Neural cell (in vitro differentiated cells): Measurements from ENCODE around the gene SNRNP200.

Experiments
- CTCF ChIP-seq: fragments of 450-650 bp; IDR thresholded peaks from 2 replicates; pipeline ENCODE4 v1.5.1; 2014; ENCODE audit warnings: antibody characterized with exemption, mild to moderate bottlenecking, moderate library complexity; ENCODE audit not compliant: poor library complexity, severe bottlenecking
- EP300 ChIP-seq: fragments of 450-650 bp; conservative IDR thresholded peaks from 2 replicates; pipeline ENCODE4 v1.6.1; 2014; ENCODE audit warnings: antibody characterized with exemption, mild to moderate bottlenecking, moderate library complexity; ENCODE audit not compliant: poor library complexity, severe bottlenecking
- EZH2 ChIP-seq: fragments of 200-600, 300-800 bp; shearing (Covaris generic), sonication (generic); IDR thresholded peaks from 2 replicates; pipeline ENCODE4 v1.6.1; 2014; ENCODE audit warnings: antibody characterized with exemption, low read length, borderline replicate concordance, mild to moderate bottlenecking; ENCODE audit not compliant: insufficient read depth, poor library complexity, severe bottlenecking
- MXI1 ChIP-seq: fragments of 450-650 bp; conservative IDR thresholded peaks from 2 replicates; pipeline ENCODE4 v1.6.1; 2014; ENCODE audit warnings: antibody characterized with exemption, mild to moderate bottlenecking; ENCODE audit not compliant: poor library complexity, severe bottlenecking
- POLR2AphosphoS5 ChIP-seq: IDR thresholded peaks from 2 replicates; pipeline ENCODE4 v1.6.1; 2012
- RAD21 ChIP-seq: fragments of 450-650 bp; conservative IDR thresholded peaks from 2 replicates; pipeline ENCODE4 v1.6.1; 2014; ENCODE audit warnings: antibody characterized with exemption, mild to moderate bottlenecking, moderate library complexity
- REST ChIP-seq: IDR thresholded peaks from 2 replicates; pipeline ENCODE4 v1.6.1; 2012; ENCODE audit warnings: borderline replicate concordance
- TAF1 ChIP-seq: IDR thresholded peaks from 2 replicates; pipeline ENCODE4 v1.6.1; 2012; ENCODE audit warnings: low read depth

- no peak for TF ChIP-seq MXI1
- no peak for TF ChIP-seq EP300
- no peak for TF ChIP-seq CTCF
- no peak for TF ChIP-seq POLR2AphosphoS5
- TF ChIP-seq REST: no peak
- TF ChIP-seq RAD21: no peak
- no peak for TF ChIP-seq EZH2
- no peak for TF ChIP-seq TAF1
Measured at GRCh38 chr2:96306370-96306769, 1.0 kb upstream of the SNRNP200 start.
